HUES6 (cell line): ENCODE results near the gene MYO3A.
"Not testable (repeated sequence)": the region's sequence is repeated elsewhere in the genome, so short reads cannot be mapped to it uniquely, and the experiment has no call there.

Experiments used
- H3K27ac ChIP-seq: 2 replicates; pipeline ENCODE4 v1.7.0; 2013; ENCODE audit warnings: low read depth, mild to moderate bottlenecking, low read length, inconsistent platforms
- H3K27me3 ChIP-seq: 2 replicates; pipeline ENCODE4 v1.6.1; 2013; ENCODE audit warnings: low read length; ENCODE audit not compliant: control insufficient read depth, insufficient read depth
- H3K36me3 ChIP-seq: 2 replicates; pipeline ENCODE4 v1.6.1; 2013; ENCODE audit warnings: low read length; ENCODE audit not compliant: control insufficient read depth, insufficient read depth
- H3K4me1 ChIP-seq: 2 replicates; pipeline ENCODE4 v1.6.1; 2013; ENCODE audit warnings: low read length; ENCODE audit not compliant: control insufficient read depth, insufficient read depth
- H3K4me3 ChIP-seq: 2 replicates; pipeline ENCODE4 v1.5.1; 2013; ENCODE audit warnings: low read depth, low read length
- H3K9ac ChIP-seq: one replicate; pipeline ENCODE4 v1.6.1; 2013; ENCODE audit warnings: mild to moderate bottlenecking, low read length
- H3K9me3 ChIP-seq: 2 replicates; pipeline ENCODE4 v1.6.1; 2013; ENCODE audit warnings: low read depth, low read length; ENCODE audit not compliant: control insufficient read depth, insufficient read depth

MYO3A gene

DNA sequence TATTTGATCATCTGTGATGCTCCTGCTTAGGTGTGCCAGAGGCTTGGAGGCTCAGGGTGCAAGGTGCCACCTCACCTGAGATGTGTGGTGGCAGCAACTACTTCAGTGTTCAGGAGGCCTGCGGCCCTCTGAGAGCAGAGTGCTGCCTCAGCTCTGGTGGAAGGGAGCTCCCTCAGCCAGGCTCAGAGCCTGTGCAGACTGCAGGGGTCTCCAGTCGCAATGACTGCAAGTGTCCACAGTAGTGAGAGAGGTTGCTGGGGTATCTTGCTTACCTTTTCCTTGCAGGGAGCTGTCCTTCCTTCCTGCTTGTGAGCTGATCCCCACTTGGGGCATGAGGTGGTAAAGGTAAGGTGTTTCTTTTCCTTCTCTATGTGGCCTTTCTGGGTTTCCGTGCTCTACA lies 151.5 kb downstream of the MYO3A start:
- Histone ChIP-seq H3K9me3 (no peaks in the 10 kb centered on the region), H3K4me3 (no peak overlapping the region), H3K4me1 (peaks cover 8% of the 10 kb centered on the region; the same call in 1 of the 2 replicates), H3K27me3 (no peaks in the 10 kb centered on the region), H3K36me3 (no peaks in the 10 kb centered on the region), H3K27ac (no peak overlapping the region), H3K9ac (no peak overlapping the region)

DNA sequence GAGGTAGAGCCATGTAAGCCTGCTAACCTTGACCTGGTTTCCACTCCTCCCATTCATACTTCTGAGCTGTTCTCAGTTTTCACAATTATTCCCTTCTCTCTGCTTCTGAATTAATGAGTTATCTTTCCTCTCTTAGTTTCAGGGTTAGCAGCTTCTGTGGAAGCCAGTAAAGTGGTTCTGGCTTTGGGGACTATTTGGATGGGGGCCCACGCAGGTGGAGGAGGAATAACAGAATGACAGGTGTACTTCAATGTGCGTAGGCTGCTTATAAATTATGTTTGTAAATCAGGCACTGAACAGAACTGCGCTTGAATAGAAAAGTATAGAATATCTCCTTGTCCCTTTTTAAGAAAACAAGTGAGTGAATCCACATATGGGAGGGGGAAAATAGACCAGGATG lies 153.6 kb downstream of the MYO3A start:
- no peaks in the 10 kb centered on the region for H3K27me3 ChIP-seq
- H3K4me3 ChIP-seq: no peak overlapping the region
- no peak overlapping the region for H3K9ac ChIP-seq
- H3K27ac ChIP-seq: no peak overlapping the region
- H3K36me3 ChIP-seq: no peaks in the 10 kb centered on the region
- H3K9me3 ChIP-seq: no peaks in the 10 kb centered on the region
- H3K4me1 ChIP-seq: 0 out of 2 replicates have a peak, but pooled peaks cover 4% of the 10 kb centered on the region

DNA sequence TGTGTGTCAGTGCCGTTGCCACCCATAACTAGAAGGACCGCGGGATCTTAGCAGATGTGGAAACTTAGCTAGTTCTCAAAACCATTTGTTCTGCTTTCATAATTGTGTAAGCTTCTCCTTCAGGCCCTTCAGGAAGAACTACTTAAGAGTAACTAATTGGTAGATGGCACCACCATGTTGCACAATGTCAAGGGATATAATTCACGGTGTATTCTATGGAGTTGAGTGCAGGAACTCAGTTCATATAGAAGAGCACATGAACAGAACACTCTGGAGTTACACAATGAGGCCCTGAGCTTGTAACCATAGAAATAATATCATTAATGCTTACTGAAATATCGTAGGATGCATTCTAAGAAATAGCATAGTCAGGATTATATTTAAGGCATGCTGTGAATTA lies 156.0 kb downstream of the MYO3A start:
- no peaks in the 10 kb centered on the region for H3K27me3 ChIP-seq
- no peak overlapping the region for H3K9ac ChIP-seq
- 0 out of 2 replicates have a peak, but pooled peaks cover 4% of the 10 kb centered on the region for H3K4me1 ChIP-seq
- H3K36me3 ChIP-seq: no peaks in the 10 kb centered on the region
- H3K27ac ChIP-seq: no peak overlapping the region
- H3K9me3 ChIP-seq: no peaks in the 10 kb centered on the region
- H3K4me3 ChIP-seq: no peak overlapping the region

DNA sequence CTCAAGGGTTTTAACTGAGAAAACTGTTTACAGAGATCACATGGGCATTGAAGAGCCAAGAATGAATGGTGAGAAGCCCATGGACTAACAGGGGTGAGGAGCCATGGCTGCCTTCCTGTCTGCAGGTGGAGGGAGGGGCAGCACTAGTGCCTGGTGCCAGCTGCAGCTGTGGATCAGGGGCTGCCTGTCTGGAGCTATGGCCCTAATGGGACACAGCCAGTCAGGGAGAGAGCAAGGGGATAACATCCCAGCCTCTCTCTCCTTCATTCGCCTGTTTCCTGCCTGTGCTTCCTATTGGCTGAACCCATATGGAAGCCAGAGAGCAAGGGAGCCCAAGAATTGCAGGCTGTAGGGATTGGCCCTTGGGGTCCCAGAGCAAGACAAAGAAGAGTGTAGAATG lies 156.7 kb downstream of the MYO3A start:
- Histone ChIP-seq H3K36me3 (no peaks in the 10 kb centered on the region), H3K9me3 (no peaks in the 10 kb centered on the region), H3K4me1 (0 out of 2 replicates have a peak, but pooled peaks cover 3% of the 10 kb centered on the region), H3K27me3 (no peaks in the 10 kb centered on the region), H3K4me3 (no peak overlapping the region), H3K27ac (no peak overlapping the region), H3K9ac (no peak overlapping the region)

DNA sequence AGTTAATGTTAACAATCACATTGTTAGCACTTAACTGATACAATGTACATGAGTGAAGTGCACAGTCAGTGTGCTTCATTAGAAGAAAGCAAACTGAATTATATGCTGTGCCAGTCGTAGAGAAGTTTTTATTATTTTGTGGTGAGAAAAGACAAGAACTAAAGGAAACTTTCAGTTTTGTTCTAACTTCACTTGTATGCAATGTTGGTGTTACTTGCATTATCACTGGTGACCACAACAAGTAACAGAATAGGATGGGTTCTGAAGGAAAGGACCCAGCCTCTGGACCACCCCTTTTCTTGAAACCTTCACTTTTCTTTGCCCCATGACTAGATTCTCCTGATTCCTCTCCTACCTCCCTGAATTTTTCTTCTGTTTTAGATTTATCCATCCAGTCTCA lies 159.2 kb downstream of the MYO3A start:
- H3K27ac ChIP-seq: no peak overlapping the region

DNA sequence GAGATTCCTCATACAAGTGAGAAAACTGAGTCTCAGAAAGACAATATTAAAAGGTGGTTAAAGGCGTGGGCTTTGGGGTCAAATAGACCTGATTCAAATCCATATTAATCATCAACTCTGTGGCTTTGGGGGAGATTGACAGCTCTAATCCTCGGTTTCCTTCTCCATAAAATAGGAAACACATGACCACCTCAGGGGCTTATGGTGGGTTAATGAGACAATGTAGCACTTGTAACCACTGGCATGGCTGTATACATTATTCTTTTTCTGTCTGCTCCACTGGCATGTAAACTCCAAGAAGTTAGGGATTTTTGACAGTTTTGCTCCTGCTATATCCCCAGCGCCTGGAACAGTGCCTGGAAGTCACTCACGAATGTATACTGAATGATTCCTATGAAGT lies 161.8 kb downstream of the MYO3A start:
- no peak overlapping the region for H3K4me3 ChIP-seq
- no peaks in the 10 kb centered on the region for H3K4me1 ChIP-seq
- H3K27me3 ChIP-seq: no peaks in the 10 kb centered on the region
- H3K36me3 ChIP-seq: no peaks in the 10 kb centered on the region
- no peak overlapping the region for H3K9ac ChIP-seq
- H3K9me3 ChIP-seq: no peaks in the 10 kb centered on the region
- no peak overlapping the region for H3K27ac ChIP-seq

More for the DNA sequence above, 159.2 kb downstream of the MYO3A start:
- Histone ChIP-seq H3K36me3 (no peaks in the 10 kb centered on the region), H3K27me3 (no peaks in the 10 kb centered on the region), H3K9me3 (no peaks in the 10 kb centered on the region), H3K4me1 (no peaks in the 10 kb centered on the region), H3K4me3 (no peak overlapping the region), H3K9ac (no peak overlapping the region)

GRCh38 chr10:26097549-26097948 lies 163.5 kb downstream of the MYO3A start:
- not testable (repeated sequence) for H3K9ac ChIP-seq, H3K4me1 ChIP-seq, H3K27me3 ChIP-seq, H3K9me3 ChIP-seq, H3K4me3 ChIP-seq, H3K36me3 ChIP-seq, H3K27ac ChIP-seq

DNA sequence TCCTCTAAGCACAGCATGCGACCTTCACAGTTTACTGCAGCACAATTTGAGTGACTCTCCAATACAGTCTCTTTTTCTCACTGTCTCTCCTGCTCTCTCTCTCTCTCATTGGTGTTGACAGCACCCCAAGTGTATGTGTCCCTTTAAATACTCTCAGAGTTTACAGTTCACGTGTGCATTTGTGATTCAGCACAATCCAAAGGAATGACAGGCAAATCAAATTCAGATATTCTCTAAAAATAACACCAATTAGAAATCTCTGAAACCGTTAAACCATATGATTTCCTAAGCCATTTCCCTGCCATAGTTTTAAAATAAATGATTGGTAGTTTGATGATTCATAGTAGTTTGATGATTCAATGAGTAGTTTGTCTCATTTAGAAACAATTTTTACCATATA lies 178.5 kb downstream of the MYO3A start:
- no peak overlapping the region for H3K4me3 ChIP-seq
- no peaks in the 10 kb centered on the region for H3K27me3 ChIP-seq
- H3K9me3 ChIP-seq: no peaks in the 10 kb centered on the region

GRCh38 chr10:26138613-26139012 lies 204.6 kb downstream of the MYO3A start:
- Histone ChIP-seq H3K4me1 (no peaks in the 10 kb centered on the region), H3K27me3 (no peaks in the 10 kb centered on the region), H3K9ac (no peak overlapping the region), H3K27ac (no peak overlapping the region), H3K9me3 (peaks cover 18% of the 10 kb centered on the region), H3K4me3 (no peak overlapping the region), H3K36me3 (no peaks in the 10 kb centered on the region)

More for the DNA sequence above, 178.5 kb downstream of the MYO3A start:
- no peaks in the 10 kb centered on the region for H3K36me3 ChIP-seq
- no peak overlapping the region for H3K27ac ChIP-seq
- no peak overlapping the region for H3K9ac ChIP-seq
- H3K4me1 ChIP-seq: no peaks in the 10 kb centered on the region

DNA sequence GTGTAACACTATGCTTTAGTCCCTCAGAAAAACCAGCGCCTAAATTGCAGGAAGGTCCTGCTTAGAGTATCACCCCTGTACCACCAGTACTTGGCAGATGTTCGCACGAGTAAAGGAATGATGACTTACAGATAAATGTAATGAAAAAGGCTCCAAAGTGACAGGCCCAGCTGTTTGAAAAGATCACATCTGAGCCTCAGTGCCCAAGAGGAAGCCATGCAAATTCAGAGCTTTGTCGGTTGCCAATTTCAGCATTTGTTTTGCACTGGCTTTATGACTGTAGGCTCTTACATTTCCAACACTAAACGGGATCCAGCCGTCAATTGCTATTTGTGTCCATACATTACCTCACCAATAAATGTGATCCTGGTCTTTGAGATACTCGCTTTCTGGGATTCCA lies 222.0 kb downstream of the MYO3A start:
- Histone ChIP-seq H3K9ac (no peak overlapping the region), H3K27me3 (no peaks in the 10 kb centered on the region), H3K27ac (no peak overlapping the region), H3K9me3 (no peaks in the 10 kb centered on the region), H3K4me1 (no peaks in the 10 kb centered on the region), H3K4me3 (no peak overlapping the region), H3K36me3 (no peaks in the 10 kb centered on the region)

- Histone ChIP-seq H3K4me1 (peaks cover 9% of the 10 kb centered on the region; the same call in 1 of the 2 replicates), H3K9ac (no peak overlapping the region), H3K27me3 (no peaks in the 10 kb centered on the region), H3K9me3 (no peaks in the 10 kb centered on the region), H3K4me3 (no peak overlapping the region), H3K36me3 (no peaks in the 10 kb centered on the region), H3K27ac (no peak overlapping the region)
Measured at GRCh38 chr10:26157734-26158133, 223.7 kb downstream of the MYO3A start.

GRCh38 chr10:26169466-26169865 lies 235.4 kb downstream of the MYO3A start:
- no peaks in the 10 kb centered on the region for H3K9me3 ChIP-seq
- no peak overlapping the region for H3K9ac ChIP-seq
- H3K36me3 ChIP-seq: no peaks in the 10 kb centered on the region
- H3K4me1 ChIP-seq: peaks cover 26% of the 10 kb centered on the region
- H3K27me3 ChIP-seq: no peaks in the 10 kb centered on the region
- no peak overlapping the region for H3K4me3 ChIP-seq
- H3K27ac ChIP-seq: no peak overlapping the region
